A673 (cell line): ENCODE results near the gene CHML. TPM values are rescaled to one million over a fixed set of nuclear protein-coding genes. Genes with fewer than 3 reads are reported as not detected.

Experiments
- BruUV-seq: library from RNA; stranded (reverse); fragments of 400-500 nt; replicated peaks from 2 replicates; lab custom pipeline; 2021; lab: Mats Ljungman, UMichigan
- CTCF ChIA-PET: fragments of 300-600 bp; sonication (Branson Sonifier 250); formaldehyde crosslinking; loops from one replicate; lab custom pipeline; 2022; ENCODE audit warnings: antibody characterized with exemption; lab: Charles Lee
- POLR2A ChIA-PET: fragments of 300-600 bp; sonication (Branson Sonifier 250); formaldehyde crosslinking; loops from one replicate; lab custom pipeline; 2022; ENCODE audit warnings: antibody characterized with exemption; ENCODE audit not compliant: low non-redundant PET; lab: Charles Lee
- DNase-seq: peaks from one replicate; pipeline ENCODE4 v3.0.0-alpha.2; 2015; ENCODE audit warnings: low spot score
- H3K27ac ChIP-seq: fragments of 200-600 bp; sonication (generic); 2 replicates; pipeline ENCODE4 v1.5.1; 2016; ENCODE audit warnings: mixed run types, low read depth, mild to moderate bottlenecking, mixed read lengths, antibody characterized with exemption, low read length; ENCODE audit not compliant: poor library complexity, severe bottlenecking
- H3K27me3 ChIP-seq: fragments of 200-600 bp; sonication (generic); replicated peaks from 2 replicates; pipeline ENCODE4 v1.6.1; 2017; ENCODE audit warnings: mixed run types, low read depth, mild to moderate bottlenecking, mixed read lengths, antibody characterized with exemption, low read length; ENCODE audit not compliant: insufficient read depth, poor library complexity
- H3K36me3 ChIP-seq: fragments of 200-600 bp; sonication (generic); 2 replicates; pipeline ENCODE4 v1.6.1; 2016; ENCODE audit warnings: mixed run types, mild to moderate bottlenecking, mixed read lengths, antibody characterized with exemption, low read length; ENCODE audit not compliant: insufficient read depth, poor library complexity, severe bottlenecking
- H3K4me1 ChIP-seq: fragments of 200-600 bp; sonication (generic); 2 replicates; pipeline ENCODE4 v1.6.1; 2017; ENCODE audit warnings: mixed run types, mild to moderate bottlenecking, mixed read lengths, antibody characterized with exemption, low read length; ENCODE audit not compliant: insufficient read depth, poor library complexity, severe bottlenecking
- H3K4me3 ChIP-seq: fragments of 200-600 bp; sonication (generic); 2 replicates; pipeline ENCODE4 v1.5.1; 2016; ENCODE audit warnings: low read depth, mixed run types, mild to moderate bottlenecking, mixed read lengths, low read length; ENCODE audit not compliant: poor library complexity, severe bottlenecking
- H3K9me3 ChIP-seq: fragments of 200-600 bp; sonication (generic); 2 replicates; pipeline ENCODE4 v1.6.1; 2016; ENCODE audit warnings: mixed run types, low read depth, mild to moderate bottlenecking, mixed read lengths, antibody characterized with exemption, low read length; ENCODE audit not compliant: poor library complexity, severe bottlenecking
- CTCF ChIP-seq: fragments of 300-800, 200-600 bp; sonication (generic); conservative IDR thresholded peaks from 2 replicates; pipeline ENCODE4 v1.5.1; 2017; ENCODE audit warnings: low read depth, mild to moderate bottlenecking, antibody characterized with exemption, low read length, moderate library complexity, mixed read lengths
- EZH2 ChIP-seq: fragments of 200-600 bp; sonication (generic); IDR thresholded peaks from 2 replicates; pipeline ENCODE4 v1.6.1; 2017; ENCODE audit warnings: borderline replicate concordance, low read depth, mild to moderate bottlenecking, mixed read lengths, antibody characterized with exemption, low read length; ENCODE audit not compliant: poor library complexity, severe bottlenecking
- intact Hi-C: fragments of 100-400 bp; cut with micrococcal nuclease; formaldehyde crosslinking; loops from one replicate; pipeline ENCODE4 v1.10.0; 2022; ENCODE audit not compliant: unreplicated experiment
- total RNA-seq: library from RNA; stranded (reverse); gene quantifications from 2 replicates; pipeline ENCODE4 v1.2.3, GENCODE V29; 2021

CHML gene
- total RNA-seq, 1 experiment from 2014 or later: 11.9 TPM

DNA sequence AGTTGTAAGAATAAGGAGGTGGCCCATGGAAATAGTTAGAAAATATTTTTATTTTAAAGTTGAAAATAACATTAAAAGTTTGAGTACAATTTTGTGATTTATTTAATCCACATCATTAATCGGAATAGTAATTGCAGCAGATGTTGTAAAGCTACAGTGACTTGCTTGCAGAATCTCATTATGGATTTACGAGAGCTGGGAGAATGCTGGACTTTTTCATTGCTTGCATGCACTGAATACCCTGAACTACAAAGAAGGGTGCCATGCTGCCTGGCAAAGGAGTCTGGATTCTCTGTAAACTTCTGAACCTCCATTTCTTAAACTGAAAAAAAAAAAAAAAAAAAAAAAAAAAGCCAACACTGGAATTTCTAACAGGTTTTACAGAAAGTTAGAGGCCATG is 38.4 kb upstream of the CHML start:
- Histone ChIP-seq H3K27ac (no peak overlapping the region), H3K4me1 (peaks cover 8% of the 10 kb centered on the region), H3K4me3 (no peak overlapping the region), H3K36me3 (no peaks in the 10 kb centered on the region), H3K9me3 (no peaks in the 10 kb centered on the region), H3K27me3 (no peaks in the 10 kb centered on the region)
- ChIA-PET POLR2A (no interaction called here), CTCF (no interaction called here)
- BruUV-seq: no TSS peak
- intact Hi-C loops: no loop called here
- DNase-seq: no peak
- TF ChIP-seq EZH2 (no peak), CTCF (no peak)

- no TSS peak for BruUV-seq
- intact Hi-C loops: no loop called here
- Histone ChIP-seq H3K4me1 (peaks cover 8% of the 10 kb centered on the region), H3K27me3 (no peaks in the 10 kb centered on the region), H3K4me3 (no peak overlapping the region), H3K9me3 (no peaks in the 10 kb centered on the region), H3K27ac (no peak overlapping the region), H3K36me3 (no peaks in the 10 kb centered on the region)
- TF ChIP-seq EZH2 (no peak), CTCF (no peak)
- DNase-seq: no peak
- ChIA-PET CTCF (no interaction called here), POLR2A (no interaction called here)
Observed at GRCh38 chr1:241677201-241677600, 37.0 kb upstream of the CHML start.

- BruUV-seq: no TSS peak
- POLR2A ChIA-PET: no interaction called here
- H3K27me3 ChIP-seq: no peaks in the 10 kb centered on the region
- H3K4me3 ChIP-seq: no peak overlapping the region
- peaks cover 8% of the 10 kb centered on the region for H3K4me1 ChIP-seq
- H3K9me3 ChIP-seq: no peaks in the 10 kb centered on the region
- no peak for DNase-seq
- TF ChIP-seq CTCF: no peak
- TF ChIP-seq EZH2: no peak
- CTCF ChIA-PET: no interaction called here
- no peaks in the 10 kb centered on the region for H3K36me3 ChIP-seq
- intact Hi-C loops: no loop called here
- H3K27ac ChIP-seq: no peak overlapping the region
Observed at GRCh38 chr1:241675983-241676382, 35.8 kb upstream of the CHML start.
